ENCODE measurements around the gene WDR72.

DNA sequence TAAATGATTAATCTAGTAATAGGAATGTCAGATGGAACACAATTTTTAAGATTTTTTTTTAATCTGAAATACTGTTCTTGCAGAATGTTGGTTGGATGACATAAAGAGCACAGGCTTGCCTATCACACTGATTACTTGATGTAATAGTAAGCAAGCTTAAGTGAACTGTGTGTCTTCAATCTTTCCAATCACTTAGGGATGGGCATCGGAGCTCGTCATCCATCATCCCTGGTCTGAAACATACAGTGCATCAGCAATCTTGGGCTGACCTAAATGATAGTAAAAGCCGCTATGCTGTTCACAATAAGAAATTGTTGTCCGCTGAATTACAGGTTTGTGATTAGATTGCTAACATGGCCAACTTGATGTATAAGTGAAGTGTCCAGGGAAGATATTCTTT lies 195.8 kb downstream of the WDR72 start:
- TF ChIP-seq, protein P1, sequence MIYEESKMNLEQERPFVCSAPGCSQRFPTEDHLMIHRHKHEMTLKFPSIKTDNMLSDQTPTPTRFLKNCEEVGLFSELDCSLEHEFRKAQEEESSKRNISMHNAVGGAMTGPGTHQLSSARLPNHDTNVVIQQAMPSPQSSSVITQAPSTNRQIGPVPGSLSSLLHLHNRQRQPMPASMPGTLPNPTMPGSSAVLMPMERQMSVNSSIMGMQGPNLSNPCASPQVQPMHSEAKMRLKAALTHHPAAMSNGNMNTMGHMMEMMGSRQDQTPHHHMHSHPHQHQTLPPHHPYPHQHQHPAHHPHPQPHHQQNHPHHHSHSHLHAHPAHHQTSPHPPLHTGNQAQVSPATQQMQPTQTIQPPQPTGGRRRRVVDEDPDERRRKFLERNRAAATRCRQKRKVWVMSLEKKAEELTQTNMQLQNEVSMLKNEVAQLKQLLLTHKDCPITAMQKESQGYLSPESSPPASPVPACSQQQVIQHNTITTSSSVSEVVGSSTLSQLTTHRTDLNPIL (CRISPR knock-in tag; IDR thresholded peaks at IDR 0.05; ENCODE audit: low read depth): no peak
- TF ChIP-seq, protein P2, sequence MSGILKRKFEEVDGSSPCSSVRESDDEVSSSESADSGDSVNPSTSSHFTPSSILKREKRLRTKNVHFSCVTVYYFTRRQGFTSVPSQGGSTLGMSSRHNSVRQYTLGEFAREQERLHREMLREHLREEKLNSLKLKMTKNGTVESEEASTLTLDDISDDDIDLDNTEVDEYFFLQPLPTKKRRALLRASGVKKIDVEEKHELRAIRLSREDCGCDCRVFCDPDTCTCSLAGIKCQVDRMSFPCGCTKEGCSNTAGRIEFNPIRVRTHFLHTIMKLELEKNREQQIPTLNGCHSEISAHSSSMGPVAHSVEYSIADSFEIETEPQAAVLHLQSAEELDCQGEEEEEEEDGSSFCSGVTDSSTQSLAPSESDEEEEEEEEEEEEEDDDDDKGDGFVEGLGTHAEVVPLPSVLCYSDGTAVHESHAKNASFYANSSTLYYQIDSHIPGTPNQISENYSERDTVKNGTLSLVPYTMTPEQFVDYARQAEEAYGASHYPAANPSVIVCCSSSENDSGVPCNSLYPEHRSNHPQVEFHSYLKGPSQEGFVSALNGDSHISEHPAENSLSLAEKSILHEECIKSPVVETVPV (CRISPR knock-in tag; IDR thresholded peaks at IDR 0.05): no peak

All from SK-N-SH treated with all-trans-retinoic acid at 6 μM for 48 hours (cell line).